ENCODE data around the gene SH3BGRL2.

SH3BGRL2 gene

GRCh38 chr6:79699606-79700005 lies 68.5 kb downstream of the SH3BGRL2 start:
- no peak for DNase-seq (ENCODE audit: low spot score)

GRCh38 chr6:79702691-79703090 lies 71.6 kb downstream of the SH3BGRL2 start:
- no peak for DNase-seq (ENCODE audit: low spot score)

GRCh38 chr6:79704200-79704599 lies 73.1 kb downstream of the SH3BGRL2 start:
- no peak for DNase-seq (ENCODE audit: low spot score)

- DNase-seq (ENCODE audit: low spot score) = no peak
Measured at GRCh38 chr6:79705456-79705995, 74.4 kb downstream of the SH3BGRL2 start.

GRCh38 chr6:79706527-79706926 lies 75.4 kb downstream of the SH3BGRL2 start:
- DNase-seq (ENCODE audit: low spot score) = no peak

GRCh38 chr6:79707621-79708020 lies 76.5 kb downstream of the SH3BGRL2 start:
- no peak for DNase-seq (ENCODE audit: low spot score)

- DNase-seq (ENCODE audit: low spot score) = no peak
Measured at GRCh38 chr6:79708095-79708791, 77.1 kb downstream of the SH3BGRL2 start.

- no peak for DNase-seq (ENCODE audit: low spot score)
Measured at GRCh38 chr6:79710127-79710526, 79.0 kb downstream of the SH3BGRL2 start.

- no peak for DNase-seq (ENCODE audit: low spot score)
Measured at GRCh38 chr6:79711167-79711566, 80.0 kb downstream of the SH3BGRL2 start.

- no peak for DNase-seq (ENCODE audit: low spot score)
Measured at GRCh38 chr6:79712144-79712543, 81.0 kb downstream of the SH3BGRL2 start.

GRCh38 chr6:79712616-79713135 lies 81.5 kb downstream of the SH3BGRL2 start:
- no peak for DNase-seq (ENCODE audit: low spot score)

- DNase-seq (ENCODE audit: low spot score) = peak; percentile 57
Measured at GRCh38 chr6:79713701-79714322, 82.7 kb downstream of the SH3BGRL2 start.

GRCh38 chr6:79717989-79718388 lies 86.9 kb downstream of the SH3BGRL2 start:
- no peak for DNase-seq (ENCODE audit: low spot score)

GRCh38 chr6:79718509-79719247 lies 87.5 kb downstream of the SH3BGRL2 start:
- no peak for DNase-seq (ENCODE audit: low spot score)

GRCh38 chr6:79719248-79719960 lies 88.3 kb downstream of the SH3BGRL2 start:
- DNase-seq (ENCODE audit: low spot score) = no peak

GRCh38 chr6:79724816-79725215 lies 93.7 kb downstream of the SH3BGRL2 start:
- no peak for DNase-seq (ENCODE audit: low spot score)

GRCh38 chr6:79731471-79731870 lies 100.3 kb downstream of the SH3BGRL2 start:
- DNase-seq (ENCODE audit: low spot score) = peak; percentile 35

- DNase-seq (ENCODE audit: low spot score) = no peak
Measured at GRCh38 chr6:79733388-79733787, 102.3 kb downstream of the SH3BGRL2 start.

- no peak for DNase-seq (ENCODE audit: low spot score)
Measured at GRCh38 chr6:79734374-79734773, 103.2 kb downstream of the SH3BGRL2 start.

- no peak for DNase-seq (ENCODE audit: low spot score)
Measured at GRCh38 chr6:79735183-79735582, 104.1 kb downstream of the SH3BGRL2 start.

- peak; percentile 24 for DNase-seq (ENCODE audit: low spot score)
Measured at GRCh38 chr6:79737172-79737571, 106.0 kb downstream of the SH3BGRL2 start.

GRCh38 chr6:79742030-79742429 lies 110.9 kb downstream of the SH3BGRL2 start:
- DNase-seq (ENCODE audit: low spot score) = no peak
